HG02938 (cell line): ENCODE results near the gene RAB5B.
"Not testable (repeated sequence)": the region's sequence is repeated elsewhere in the genome, so short reads cannot be mapped to it uniquely, and the experiment has no call there.

Experiments used
- ATAC-seq: cut with Tn5 transposase; IDR thresholded peaks from one replicate; pipeline ENCODE4 v1.9.1; 2021; ENCODE audit warnings: mild to moderate bottlenecking, moderate library complexity; ENCODE audit not compliant: unreplicated experiment

RAB5B gene

DNA sequence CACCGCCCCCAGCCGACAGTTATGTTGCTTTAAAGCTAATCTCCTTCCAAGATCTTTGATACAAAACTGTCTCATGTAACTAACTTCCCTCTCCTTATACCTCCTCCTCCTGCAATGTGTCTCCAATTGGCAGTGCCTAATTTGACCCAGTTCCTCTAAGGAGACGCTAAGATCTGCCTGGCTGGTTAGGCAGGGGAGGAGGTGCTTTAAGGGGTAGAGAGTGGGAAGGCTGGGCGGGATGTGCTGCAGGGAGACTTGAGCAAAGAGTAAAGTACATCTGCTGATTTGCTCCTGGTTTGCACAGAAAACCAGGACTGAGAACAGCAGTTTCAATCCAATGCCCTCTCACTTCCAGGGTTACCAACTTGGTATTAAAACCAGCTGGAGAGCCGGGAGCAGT, 39.6 kb downstream of the RAB5B start:
- no peak for ATAC-seq

DNA sequence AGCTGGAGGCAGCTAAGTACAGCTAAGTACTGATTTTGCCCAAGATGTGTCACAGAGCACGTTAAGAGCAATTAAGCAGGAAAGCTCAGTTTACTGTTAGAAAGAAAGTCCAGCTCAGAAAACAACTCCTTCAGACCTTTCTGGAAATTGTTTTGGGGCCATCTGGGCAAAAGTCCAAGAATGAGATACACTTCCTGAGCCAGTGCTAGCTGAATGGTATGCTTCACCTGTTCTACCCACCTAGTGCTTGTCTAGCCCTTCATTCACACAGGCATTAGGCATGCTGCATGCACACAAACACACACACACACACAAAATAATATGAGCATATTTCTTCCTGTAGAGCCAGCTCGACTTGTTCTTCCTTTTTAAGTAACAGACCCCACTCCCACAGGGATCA, 40.3 kb downstream of the RAB5B start:
- no peak for ATAC-seq

DNA sequence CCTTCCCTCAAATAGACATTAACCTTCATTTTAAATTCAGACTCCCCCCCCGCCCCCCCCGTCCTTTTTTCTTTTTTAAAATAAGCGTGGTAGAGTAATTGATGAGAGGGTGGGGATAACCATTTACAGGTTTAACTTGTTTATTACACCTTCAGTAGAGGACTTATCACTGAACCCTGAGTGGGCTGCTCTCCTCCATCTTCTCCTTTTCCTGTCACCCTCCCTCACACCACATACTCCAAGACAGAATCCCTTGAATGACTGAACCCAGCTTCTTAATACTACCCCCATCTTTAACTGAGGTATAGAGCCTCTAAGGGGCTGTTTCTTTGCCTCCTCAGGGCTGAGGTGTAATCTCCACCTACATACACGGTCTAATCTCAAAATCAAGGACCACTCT, 43.3 kb downstream of the RAB5B start:
- ATAC-seq: no peak

DNA sequence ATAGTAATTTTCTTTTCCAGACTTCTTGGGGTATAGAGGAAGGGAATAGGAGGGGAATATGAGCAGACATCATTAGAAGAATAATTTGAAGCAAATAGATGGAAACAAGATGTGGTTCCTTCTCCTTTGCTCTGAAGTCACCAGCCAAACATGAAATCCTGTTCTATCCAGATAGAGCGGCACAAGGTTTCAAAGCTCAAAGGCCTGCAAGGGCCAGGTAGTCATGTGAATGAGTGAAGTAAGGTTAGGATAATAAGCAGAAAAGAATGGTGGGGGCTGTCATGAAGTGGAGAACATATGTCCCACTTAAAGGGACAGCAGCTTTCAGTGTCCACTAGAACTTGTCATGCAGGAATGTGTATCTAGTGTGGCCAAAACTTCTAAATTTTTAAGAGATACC, 44.5 kb downstream of the RAB5B start:
- ATAC-seq: no peak

DNA sequence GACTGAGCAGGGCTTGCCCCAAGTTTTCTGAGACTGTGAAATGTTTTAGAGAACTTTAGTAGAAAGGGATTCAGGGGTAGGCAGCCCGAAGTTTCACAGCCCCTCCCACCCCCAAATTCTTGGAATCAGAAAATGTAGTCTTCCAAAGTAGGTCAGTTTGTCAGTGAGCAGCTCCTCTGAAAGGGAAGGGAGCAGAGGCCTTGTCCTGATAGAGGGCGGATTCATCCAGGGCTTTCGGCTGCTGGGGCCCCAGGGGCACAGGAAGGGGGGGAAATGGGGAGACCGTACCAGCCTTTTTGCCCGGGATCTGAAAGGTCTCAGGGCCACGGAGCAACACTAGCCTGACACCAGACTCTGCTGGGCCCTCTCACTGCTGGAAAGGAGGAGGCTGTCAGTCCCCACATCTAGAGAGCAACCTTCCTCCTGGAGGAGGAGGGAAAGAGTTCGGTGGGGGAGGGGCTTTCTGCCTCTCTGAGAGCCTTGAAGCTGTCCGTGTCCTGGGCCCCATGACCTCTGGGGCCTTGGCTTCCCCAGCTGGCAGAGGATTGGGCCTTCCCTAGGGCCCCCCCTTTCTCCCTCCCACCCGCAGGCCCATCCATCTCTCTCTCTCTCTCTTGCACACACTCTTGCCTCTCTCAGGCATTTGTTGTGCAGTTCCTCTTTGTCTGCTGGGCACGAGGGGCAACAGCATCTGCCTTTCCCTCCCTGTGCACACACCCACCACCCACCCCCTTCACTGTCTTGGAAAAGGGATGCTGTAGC, 46.7 kb downstream of the RAB5B start, which contains the start of gene IKZF4:
IKZF4 (plus strand) TSS at position 621 of the 762 bp plus-strand sequence. CDS start 451 bp downstream, outside the sequence.
- no peak for ATAC-seq

DNA sequence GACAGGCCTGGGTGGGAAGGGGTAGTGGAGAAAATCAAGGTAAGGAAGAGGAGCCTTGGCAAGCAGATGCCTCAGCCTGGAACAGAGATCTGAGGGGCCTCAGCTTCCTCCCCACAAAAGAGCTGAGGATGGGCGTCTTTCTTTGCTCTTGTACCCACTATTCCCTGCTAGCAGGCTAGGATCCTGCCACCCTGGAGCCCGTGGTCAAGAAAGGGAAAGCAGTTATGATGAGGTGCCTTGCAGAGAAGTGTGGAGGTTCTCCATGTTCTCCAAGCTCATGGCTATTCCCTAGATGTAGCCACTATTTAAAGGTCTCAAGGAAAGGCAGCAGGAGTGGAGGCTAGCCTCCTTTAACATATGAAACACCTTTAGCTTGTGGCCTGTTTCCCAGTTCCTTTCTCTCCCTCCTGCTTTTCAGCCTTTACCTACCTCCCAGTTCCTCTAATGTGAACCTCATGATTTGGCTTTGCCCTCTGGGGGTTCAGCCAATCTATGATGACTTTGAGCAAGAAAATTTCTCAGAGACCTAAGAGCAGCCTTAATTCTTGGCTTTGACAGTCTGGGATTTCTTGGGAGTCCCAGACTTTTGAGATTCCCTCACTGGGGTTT, 48.1 kb downstream of the RAB5B start:
- no peak for ATAC-seq

DNA sequence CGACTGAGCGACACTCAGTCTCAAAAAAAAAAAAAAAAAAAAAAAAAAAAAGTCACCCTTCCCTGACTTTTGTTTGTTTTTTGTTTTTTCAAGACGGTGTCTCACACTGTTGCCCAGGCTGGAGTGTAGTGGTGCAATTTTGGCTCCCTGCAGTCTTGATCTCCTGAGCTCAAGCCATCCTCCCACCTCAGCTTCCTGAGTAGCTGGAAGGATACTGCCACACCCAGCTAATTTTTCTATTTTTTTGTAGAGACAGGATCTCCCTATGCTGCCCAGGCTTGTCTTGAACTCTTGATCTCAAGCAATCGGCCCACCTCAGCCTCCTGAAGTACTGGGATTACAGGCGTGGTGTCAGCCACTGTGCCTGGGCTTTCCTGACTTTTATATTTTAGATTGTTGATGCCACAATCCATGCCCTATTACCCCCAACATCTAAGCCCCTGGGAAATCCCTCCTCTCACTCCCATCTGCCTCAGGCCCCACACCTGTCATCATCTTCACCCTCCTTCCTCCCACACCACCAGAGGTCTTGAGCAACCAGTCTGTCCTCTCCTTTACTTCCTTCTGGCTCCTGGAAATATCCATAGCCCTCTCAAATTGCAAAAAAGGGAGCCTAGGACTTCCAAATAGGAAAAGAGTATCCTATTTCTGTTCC, 54.8 kb downstream of the RAB5B start:
- ATAC-seq: no peak

DNA sequence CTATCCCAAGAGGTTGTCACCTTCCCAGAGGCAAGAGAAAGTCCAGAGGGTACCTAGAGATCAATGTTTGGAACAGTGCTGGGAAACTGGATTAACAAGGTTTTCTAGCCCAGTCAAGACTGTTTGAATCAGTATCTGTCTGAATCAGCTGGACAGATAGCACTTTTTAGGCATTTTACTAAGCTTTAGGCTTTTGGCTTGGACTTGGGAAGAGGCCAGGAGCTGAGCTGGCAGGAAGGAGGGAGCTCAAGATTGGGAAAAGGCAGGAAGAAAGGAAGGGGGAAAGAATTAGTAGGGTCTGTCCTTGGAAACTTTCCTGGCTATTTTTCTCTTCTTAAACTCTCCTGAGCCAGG, 55.3 kb downstream of the RAB5B start:
- no peak for ATAC-seq

DNA sequence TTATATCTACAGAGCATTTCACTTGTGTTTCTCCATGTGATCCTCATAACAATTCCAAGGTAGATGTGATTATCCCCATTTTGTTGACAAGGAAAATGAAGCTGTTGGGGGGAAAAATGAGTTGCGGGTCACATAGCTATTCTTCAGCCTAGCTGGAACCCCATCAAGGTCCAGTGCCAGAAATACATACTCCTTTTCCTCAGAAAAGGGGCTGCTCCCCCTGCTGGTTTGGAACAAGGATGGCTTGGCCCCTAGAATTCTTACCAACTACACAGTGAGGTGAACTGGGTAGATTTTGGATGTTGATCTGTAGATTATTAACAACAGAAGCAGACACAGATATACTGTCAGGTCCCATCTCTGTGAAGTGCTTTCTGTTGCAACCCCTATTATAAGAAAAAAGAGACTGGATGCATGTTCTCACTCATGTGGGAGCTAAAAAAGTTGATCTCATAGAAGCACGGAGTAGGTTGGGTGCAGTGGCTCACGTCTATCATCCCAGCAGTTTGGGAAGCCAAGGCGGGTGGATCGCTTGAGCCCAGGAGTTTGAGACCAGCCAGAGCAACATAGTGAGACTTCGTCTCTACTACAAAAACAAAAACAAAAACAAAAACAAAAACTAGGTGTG, 55.9 kb downstream of the RAB5B start:
- ATAC-seq: no peak

DNA sequence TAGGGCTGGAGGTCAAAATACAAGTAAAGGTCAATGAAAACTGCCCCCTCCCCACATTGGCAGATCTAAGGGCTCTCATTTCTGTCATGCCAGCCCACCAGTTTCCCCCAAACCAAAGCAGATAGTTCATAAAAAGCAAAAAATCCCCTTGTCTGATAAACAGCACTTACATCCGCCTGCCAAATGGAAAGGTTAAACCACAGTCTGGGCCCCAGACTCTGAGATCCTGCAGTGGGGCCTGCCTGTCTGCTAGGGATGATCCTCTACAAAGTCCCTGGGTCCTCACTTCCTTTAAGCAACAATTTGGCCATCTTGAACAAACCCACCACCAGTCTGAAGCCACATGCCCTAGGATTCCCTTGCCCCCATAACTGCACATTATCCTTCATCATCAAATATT, 58.1 kb downstream of the RAB5B start:
- no peak for ATAC-seq

DNA sequence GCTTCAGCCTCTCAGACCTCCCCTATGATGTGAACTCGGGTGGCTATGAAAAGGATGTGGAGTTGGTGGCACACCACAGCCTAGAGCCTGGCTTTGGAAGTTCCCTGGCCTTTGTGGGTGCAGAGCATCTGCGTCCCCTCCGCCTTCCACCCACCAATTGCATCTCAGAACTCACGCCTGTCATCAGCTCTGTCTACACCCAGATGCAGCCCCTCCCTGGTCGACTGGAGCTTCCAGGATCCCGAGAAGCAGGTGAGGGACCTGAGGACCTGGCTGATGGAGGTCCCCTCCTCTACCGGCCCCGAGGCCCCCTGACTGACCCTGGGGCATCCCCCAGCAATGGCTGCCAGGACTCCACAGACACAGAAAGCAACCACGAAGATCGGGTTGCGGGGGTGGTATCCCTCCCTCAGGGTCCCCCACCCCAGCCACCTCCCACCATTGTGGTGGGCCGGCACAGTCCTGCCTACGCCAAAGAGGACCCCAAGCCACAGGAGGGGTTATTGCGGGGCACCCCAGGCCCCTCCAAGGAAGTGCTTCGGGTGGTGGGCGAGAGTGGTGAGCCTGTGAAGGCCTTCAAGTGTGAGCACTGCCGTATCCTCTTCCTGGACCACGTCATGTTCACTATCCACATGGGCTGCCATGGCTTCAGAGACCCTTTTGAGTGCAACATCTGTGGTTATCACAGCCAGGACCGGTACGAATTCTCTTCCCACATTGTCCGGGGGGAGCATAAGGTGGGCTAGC, 60.9 kb downstream of the RAB5B start:
- ATAC-seq: no peak

DNA sequence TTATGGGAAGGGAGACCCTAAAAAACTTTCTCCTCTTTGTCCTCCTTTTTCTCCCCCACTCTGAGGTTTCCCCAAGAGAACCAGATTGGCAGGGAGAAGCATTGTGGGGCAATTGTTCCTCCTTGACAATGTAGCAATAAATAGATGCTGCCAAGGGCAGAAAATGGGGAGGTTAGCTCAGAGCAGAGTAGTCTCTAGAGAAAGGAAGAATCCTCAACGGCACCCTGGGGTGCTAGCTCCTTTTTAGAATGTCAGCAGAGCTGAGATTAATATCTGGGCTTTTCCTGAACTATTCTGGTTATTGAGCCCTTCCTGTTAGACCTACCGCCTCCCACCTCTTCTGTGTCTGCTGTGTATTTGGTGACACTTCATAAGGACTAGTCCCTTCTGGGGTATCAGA, 63.3 kb downstream of the RAB5B start:
- no peak for ATAC-seq

DNA sequence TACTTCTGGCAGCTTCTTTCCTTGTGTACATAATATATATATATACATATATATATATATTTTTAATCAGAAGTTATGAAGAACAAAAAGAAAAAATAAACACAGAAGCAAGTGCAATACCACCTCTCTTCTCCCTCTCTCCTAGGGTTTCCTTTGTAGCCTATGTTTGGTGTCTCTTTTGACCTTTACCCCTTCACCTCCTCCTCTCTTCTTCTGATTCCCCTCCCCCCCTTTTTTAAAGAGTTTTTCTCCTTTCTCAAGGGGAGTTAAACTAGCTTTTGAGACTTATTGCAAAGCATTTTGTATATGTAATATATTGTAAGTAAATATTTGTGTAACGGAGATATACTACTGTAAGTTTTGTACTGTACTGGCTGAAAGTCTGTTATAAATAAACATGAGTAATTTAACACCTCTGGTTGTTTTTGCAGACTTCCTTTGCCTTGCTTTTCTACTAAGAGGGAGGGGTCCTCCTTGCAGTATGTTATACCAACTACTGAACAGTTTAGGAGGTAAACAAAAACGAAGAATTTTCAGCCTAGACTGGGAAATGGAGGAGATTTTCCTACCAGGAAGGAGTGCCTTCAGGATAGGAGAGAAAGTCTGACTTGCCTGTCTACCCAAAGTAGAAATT, 64.3 kb downstream of the RAB5B start:
- ATAC-seq: no peak

DNA sequence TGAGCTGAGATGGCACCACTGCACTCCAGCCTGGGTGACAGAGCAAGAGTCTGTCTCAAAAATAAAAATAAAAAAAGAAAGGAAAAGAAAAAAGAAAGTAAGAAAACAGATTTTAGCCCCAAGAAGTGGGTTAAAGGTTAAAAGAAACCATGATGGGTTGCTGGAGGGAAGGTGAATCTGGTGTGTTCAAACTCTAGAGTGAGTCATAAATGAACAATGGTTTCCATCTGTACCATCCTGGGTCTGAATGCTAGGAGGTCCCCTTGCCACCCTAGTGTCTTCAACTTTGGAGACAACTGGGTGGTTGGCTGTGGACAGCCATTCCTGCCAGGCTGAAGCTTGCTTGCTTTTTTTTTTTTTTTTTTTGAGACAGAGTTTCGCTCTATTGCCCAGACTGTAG, 66.3 kb downstream of the RAB5B start:
- no peak for ATAC-seq

DNA sequence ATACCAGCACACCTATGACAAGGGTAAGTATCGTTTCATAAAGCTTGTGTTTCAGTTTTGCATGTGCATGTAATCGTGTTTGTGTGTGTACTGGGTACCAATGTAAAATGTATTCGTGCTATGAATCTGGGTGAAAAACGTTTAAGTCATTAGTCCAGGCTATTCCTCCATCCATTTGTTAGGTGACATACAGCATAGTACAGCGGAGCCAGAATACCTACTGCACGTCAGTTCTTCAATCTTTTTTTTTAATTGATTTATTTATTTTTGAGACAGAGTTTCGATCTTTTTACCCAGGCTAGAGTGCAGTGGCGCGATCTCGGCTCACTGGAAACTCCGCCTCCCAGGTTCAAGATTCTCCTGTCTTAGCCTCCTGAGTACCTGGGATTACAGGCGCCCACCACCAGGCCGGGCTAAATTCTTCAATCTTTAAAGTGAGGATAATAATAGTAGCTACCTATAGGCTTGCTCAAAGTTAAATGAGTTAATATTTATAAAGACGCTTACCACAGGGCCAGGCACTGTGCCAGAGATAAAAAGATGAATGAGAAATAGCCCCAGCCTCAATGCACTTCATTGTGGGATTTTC, 67.2 kb downstream of the RAB5B start:
- ATAC-seq: peak; percentile 7

DNA sequence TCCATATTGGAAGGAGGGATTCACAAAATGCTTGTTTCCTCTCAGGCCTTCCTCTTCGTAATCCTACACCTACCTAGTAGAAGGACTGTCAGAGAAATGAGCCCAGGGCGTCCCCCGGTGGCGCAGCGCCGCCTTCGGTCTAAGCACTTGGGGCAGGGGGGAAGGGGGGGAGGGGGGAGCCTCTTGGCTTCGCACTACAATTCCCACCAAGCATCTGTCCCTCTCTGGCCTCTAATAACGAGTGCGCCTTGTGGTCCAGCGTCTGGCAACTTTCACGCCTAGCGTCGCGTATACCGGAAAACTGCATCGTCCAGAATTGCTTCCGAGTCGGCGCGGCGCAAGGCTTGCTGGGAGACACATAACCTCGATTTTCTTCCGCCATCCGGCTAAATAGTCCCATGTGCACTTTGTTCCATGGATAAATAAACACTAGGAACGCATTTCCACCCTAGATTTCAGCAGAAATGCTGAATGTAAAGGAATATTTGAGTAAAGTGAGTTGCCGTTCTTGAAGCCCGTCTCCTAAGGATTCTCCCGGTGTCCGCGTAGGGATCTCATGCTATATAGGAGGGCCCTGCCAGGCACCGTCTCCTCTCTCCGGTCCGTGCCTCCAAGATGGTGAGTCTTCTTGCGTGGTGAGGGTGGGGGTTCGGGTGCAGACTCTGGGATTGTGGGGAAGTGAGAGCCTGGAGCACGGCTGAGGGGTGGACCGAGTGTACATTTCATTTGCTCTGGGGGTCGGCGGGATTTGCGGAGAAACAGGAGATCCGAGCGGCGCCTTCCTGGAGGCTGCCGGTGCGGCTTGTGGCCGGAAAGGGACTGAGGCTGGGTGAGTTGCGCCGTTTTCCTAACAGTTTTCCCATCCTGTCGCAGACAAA, 67.9 kb downstream of the RAB5B start, which contains the start of gene RPS26:
RPS26 (plus strand) TSS at position 367 of the 878 bp plus-strand sequence; CDS start at position 616, 249 bp downstream.
- ATAC-seq: peak; percentile 94

DNA sequence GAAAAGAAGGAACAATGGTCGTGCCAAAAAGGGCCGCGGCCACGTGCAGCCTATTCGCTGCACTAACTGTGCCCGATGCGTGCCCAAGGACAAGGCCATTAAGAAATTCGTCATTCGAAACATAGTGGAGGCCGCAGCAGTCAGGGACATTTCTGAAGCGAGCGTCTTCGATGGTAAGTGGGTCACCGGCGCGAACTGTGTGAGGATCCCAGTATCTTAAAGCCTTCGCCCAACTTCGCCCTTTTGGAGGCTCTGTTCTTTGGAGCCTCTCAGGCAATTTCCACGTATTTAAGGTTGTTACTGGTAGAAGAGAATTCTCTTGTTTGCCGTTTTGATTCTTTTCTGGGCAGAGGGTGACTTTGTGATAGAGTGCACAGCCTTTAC, 68.5 kb downstream of the RAB5B start:
- not testable (repeated sequence) for ATAC-seq

DNA sequence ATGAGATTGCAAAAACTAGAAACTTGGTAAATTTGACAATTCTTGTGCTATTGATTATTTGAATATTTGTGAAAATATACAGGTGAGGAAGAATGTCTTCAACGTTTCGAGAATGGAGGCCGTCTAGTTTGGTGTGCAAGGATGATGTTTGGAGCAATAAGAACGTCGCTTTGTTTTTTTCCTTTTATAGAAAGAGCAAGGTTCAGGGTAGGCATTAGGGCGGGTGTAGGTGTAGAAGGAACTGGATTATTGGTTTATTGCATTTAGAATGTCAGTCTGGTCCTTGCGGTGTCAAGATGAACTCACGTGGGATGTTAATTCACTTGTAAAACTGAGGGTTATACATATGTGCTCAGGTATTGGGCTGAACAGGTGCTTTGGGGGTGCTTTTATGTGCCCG, 69.0 kb downstream of the RAB5B start:
- ATAC-seq: no peak
